ENCODE data around the gene OBSCN. TPM values are rescaled to one million over a fixed set of nuclear protein-coding genes. Genes with fewer than 3 reads are reported as not detected.

OBSCN gene
- 1.5 and 2.9 TPM in 2 replicates for total RNA-seq
- polyA plus RNA-seq = 1.3 and 1.5 TPM in 2 replicates
- polyA plus RNA-seq (2011; cell fraction: cytosol; rRNA removed) = 1.1 and 1.3 TPM in 2 replicates
- polyA plus RNA-seq (2011; cell fraction: nucleus; rRNA removed) = 2.7 and 5.0 TPM in 2 replicates
- 1.2 and 2.3 TPM in 2 replicates for polyA plus RNA-seq (2012)
- polyA minus RNA-seq = 1.9 and 3.1 TPM in 2 replicates
- polyA minus RNA-seq (2011; cell fraction: cytosol; rRNA and poly(A)+ RNA removed) = 7.6 TPM
- 4.1 and 4.3 TPM in 2 replicates for polyA minus RNA-seq (2011; cell fraction: nucleus; rRNA and poly(A)+ RNA removed)
- percentile 14 among the genes with signal in this experiment for Bru-seq, nascent RNA
- BruChase-seq, experiment 1, labeled RNA remaining after a 6-hour chase = percentile 26 among the genes with signal in this experiment
- BruChase-seq, experiment 2, labeled RNA remaining after a 2-hour chase = percentile 18 among the genes with signal in this experiment
- long read RNA-seq = 0 reads

- Histone ChIP-seq H3K9ac (replicated peaks; ENCODE audit: extremely low read depth, insufficient read depth, low read length) (no peak within 1 kb of the TSS), H3K9me3 (replicated peaks; ENCODE audit: control insufficient read depth, insufficient read depth, low read length) (no peaks in the 10 kb centered on the region), H4K20me1 (replicated peaks; ENCODE audit: control insufficient read depth, extremely low read depth, insufficient read depth, low read length) (no peaks in the 10 kb centered on the region), H3K36me3 (ENCODE audit: control insufficient read depth in 2 of 2, extremely low read depth in 1 of 2, insufficient read depth in 2 of 2, low read length in 2 of 2) (no peaks in the 10 kb centered on the region), H2AFZ (ENCODE audit: low read depth, low read length) (no peak within 1 kb of the TSS), H3K27ac (ENCODE audit: insufficient read depth, low read depth, low read length) (no peak within 1 kb of the TSS), H3K4me1 (ENCODE audit: control insufficient read depth, extremely low read depth, insufficient read depth, low read length) (no peaks in the 10 kb centered on the region), H3K79me2 (ENCODE audit: control insufficient read depth, insufficient read depth, low read length) (no peaks in the 10 kb centered on the region), H3K4me2 (ENCODE audit: insufficient read depth, low read length) (no peak within 1 kb of the TSS), H3K4me3 (replicated peaks in 1 of 3; ENCODE audit: insufficient read depth in 1 of 3, low read depth in 1 of 3, low read length in 3 of 3) (no peak within 1 kb of the TSS), H3K27me3 (ENCODE audit: control insufficient read depth in 2 of 2, insufficient read depth in 2 of 2, low read length in 2 of 2) (peaks cover 4 to 14% of the 10 kb centered on the region in 2 experiments), H3K9me1 (replicated peaks; ENCODE audit: control insufficient read depth, extremely low read depth, insufficient read depth, low read length) (no peaks in the 10 kb centered on the region)
- dilution Hi-C loops (cut with MboI; ENCODE audit: extremely low pct_ligation_motif_present, low sequenced_read_pairs) = no loop called here
- ChIA-PET CTCF (no interaction called here), POLR2A (no interaction called here)
- no peak for DNase-seq (ENCODE audit: low read depth, low spot score)
- intact Hi-C loops (cut with micrococcal nuclease) = no loop called here
- TF ChIP-seq JUN (IDR thresholded peaks at IDR 0.05; ENCODE audit: borderline replicate concordance, insufficient read depth, insufficient read length, low read depth) (no peak), POLR2A (IDR thresholded peaks at IDR 0.05; ENCODE audit: low read depth, low read length) (no peak), GATA2 (IDR thresholded peaks at IDR 0.05; ENCODE audit: insufficient read depth, insufficient read length, low read depth, low read length) (no peak), FOS (IDR thresholded peaks at IDR 0.05; ENCODE audit: borderline replicate concordance, insufficient read depth, low read length) (no peak)
- no peak for FAIRE-seq
- BruUV-seq (replicated peaks) = no TSS peak
Measured at GRCh38 chr1:228207851-228208821, at the start of gene OBSCN. Gene OBSCN, plus strand, starts transcription at chr1:228208044. Its CDS starts 3,740 bp downstream, at chr1:228211784.
